Fibroblast of skin of left biceps (primary cell): ENCODE measurements around the gene SNCAIP.

Experiments
- DNase-seq, 2 experiments: peaks; one replicate each; pipeline ENCODE4 v3.0.0-alpha.2; 2013; ENCODE audit warnings: low read depth in 2 of 2

Gene SNCAIP

DNA sequence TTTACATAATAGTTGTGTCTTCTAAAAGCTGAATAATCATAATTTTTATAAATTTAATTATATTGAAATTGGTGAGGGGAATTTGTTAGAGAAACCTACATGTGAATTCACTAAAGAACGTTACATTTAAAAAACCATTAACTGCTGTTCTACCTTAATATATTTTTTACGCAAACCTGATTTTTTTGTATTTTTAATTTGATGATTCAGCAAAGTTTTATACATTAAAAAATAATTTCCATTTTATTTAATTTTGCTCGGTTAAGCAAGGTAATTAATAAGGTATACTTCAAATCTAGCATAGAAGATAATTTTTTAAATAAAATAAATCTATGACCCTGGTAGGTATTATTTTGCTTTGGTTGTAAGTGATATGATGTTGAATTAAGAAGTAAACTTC, 114.3 kb downstream of the SNCAIP start:
- DNase-seq: no peak

DNA sequence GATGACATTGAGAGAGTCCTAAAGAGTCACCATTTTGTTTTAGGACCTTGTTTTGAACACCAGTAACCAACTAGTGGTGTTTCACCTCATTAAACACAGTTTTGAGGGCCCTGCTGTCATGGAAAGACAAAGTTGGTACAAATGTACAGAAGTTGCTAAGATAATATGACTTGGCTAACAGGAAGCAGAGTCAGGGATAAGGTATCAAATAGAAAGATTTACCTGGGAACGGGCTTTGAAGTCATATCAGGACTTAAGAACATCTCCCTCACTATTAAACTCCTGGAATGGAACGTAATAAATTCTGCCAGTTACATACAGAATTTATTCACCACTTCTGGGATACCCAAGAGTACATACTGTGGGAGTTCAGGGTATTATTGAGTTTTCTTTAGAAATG, 115.6 kb downstream of the SNCAIP start:
- no peak for DNase-seq

DNA sequence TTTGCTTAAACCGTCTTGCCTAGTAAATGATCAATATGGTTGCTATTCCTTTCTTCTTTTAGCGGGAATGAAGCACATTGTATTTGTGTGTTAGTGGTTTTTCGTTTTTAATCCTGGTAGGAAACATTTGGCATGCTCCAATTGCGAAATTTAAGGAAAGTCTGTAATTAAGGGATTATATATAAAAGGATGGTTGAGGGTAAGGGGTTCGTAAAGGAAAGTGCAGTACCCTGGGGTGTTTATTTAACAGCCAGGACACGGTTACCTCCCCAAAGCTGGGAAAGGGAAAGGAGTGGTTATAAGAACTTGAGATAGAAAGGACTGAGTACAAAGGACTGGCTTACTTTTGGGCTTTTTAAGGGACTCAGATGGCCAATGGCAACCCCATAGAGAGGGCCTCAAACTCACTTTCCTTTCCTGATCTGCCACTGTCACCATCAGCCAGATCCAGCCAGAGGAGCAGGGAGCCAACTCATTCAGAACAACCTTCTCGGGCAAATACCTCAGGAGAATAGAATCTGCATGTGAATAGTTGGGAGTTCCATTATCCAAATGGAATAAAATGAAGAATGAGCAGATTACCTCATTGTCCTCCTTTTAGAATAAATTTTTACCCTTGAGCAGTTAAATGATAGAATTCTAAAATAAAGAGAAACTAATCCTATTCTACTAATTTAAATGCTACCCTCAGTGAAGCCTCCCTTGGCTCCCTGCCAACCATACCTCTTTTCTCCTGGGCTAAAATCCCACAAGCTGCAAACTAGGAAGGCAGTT, 117.7 kb downstream of the SNCAIP start:
- DNase-seq: no peak

GRCh38 chr5:122430319-122430586, 118.2 kb downstream of the SNCAIP start:
- DNase-seq: no peak

GRCh38 chr5:122431298-122431697, 119.3 kb downstream of the SNCAIP start:
- no peak for DNase-seq

DNA sequence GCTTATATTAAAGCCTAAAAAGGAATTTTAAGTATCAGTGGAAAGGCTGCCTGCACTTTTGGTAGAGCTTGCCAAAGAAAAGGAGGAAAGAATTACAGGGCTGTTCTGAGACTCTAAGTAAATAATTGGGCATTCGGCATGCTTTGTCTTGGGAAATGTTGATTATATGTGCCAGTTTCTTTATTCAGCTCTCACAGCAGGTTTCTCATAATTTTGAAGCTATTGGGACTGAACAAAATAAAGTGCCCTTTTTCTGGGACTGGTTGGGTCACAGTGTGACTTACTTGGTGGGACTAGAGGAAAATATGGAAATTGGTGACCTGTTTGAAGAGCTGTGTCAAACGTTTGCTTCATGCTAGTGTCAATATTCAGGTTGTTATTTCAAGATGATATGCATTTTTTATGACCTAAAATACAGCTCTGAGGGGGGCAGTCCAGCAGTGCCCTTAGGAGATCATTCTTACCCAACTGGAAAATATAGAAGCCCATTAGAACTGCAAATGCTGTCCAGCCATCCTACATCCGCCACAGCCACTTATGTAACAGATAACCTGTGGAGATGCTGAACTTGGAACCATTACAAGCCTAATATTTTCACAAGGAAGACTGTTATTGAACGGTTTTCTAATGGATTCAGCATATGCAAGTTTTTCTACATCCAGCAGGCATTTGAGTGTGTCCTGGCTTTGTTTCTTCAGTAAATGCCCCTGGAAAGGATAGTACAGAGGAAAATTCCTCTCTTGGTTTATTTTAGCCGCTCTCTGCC, 122.4 kb downstream of the SNCAIP start:
- DNase-seq: no peak

DNA sequence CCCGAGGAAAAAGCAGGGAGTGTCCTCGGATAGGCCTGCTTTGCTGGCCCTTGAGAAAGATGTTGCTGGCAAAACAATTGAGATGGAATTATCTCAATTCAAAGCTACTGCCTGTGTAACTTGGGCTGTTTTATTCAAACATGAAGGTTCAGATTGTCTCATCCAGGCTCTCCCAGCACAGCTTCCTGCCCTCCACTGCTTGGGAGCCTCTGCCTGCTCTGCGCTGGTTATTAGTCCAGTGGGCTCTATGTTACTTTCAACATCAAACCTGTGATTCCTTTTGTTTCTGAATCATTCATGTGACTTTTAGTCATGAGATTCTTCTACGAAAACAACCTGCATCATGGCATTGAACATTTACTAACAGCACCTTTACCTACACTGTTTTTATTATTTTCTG, 123.2 kb downstream of the SNCAIP start:
- DNase-seq: no peak

- no peak for DNase-seq
These were observed 123.7 kb downstream of the SNCAIP start for GRCh38 chr5:122435761-122436160.

GRCh38 chr5:122436615-122437014, 124.6 kb downstream of the SNCAIP start:
- no peak for DNase-seq

DNA sequence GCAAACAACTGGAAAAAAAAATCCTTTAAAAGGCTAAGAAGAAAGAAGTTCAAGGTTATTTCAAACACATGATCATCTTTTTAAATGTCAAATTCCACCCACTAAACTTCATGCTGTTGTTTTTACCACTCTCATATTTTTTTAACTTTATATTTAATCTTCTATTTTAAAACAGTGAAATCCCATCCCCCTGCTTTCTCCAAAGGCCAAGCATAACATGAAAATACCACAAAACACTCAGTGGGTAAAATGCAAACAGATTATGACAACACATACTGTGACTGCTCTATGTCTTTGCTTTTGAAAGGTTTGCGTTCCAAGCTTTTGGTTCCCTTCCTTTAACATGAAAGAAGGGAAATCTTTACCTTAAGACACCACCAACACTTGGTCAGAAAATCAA, 127.6 kb downstream of the SNCAIP start:
- DNase-seq: no peak

DNA sequence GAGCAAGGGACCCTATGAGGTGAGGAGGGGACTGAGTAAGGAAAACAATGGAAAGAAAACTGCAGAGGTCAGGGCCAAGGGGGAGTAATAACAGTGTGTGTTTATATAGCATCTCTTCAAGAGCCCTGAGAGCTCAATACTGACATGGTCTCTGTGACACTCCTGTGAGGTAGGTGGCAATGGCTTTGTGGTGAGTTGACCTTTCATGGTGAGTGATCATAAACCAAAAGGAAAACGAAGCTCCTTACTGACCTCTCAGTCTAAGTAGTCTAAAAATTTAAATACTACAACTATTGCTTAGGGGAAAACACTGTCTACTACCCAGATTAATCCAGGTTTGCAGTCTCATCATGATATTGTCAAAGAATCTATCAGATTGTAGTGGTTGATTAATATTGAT, 130.9 kb downstream of the SNCAIP start:
- no peak for DNase-seq

DNA sequence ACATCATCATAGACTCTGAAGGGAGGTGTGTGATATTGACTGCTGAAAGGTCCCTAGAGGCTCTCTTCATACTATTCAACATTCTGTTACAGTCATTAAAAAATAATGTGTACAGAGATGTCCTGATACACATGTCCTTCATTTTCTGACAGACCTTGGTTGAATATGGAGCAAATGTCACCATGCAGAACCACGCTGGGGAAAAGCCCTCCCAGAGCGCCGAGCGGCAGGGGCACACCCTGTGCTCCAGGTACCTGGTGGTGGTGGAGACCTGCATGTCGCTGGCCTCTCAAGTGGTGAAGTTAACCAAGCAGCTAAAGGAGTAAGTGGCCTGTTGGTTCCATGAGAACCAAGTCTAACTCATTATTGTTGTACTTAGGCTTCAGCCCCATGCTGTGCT, 132.4 kb downstream of the SNCAIP start:
- DNase-seq: no peak

DNA sequence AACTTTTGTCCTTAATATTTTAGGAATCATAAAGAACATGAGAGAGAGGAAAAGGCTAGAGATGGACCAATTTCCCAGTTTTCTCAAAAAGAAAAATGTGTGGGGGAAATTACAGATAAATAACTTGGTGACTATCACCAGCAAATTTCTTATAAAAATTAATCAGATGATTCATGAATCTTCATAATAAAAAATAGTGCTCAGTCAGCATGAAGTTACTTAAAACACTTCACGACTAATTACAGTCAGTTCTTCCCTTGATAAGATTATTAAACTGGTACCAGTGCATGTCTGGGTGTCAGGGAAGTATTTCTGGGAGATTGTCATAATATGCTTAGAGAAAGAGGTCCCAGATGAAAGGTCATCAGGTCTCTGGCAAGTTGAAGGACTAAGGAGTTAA, 133.0 kb downstream of the SNCAIP start:
- no peak for DNase-seq

DNA sequence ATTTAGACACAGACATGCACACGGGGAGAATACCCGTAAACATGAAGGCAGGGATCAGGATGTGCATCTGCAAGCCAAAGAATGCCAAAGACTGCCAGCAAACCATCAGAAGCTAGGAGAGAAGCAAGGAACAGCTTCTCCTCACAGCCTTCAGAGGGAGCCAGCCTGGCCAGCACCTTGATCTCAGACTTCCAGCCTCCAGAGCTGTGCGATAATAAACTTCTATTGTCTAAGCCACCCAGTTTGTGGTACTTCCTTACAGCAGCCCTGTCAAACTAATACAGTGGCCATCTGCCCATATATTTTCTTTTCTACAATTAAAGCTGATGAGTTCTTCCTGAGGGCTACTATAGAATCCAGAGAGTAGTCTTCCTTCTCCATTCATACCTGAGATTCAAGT, 135.0 kb downstream of the SNCAIP start:
- DNase-seq: no peak

DNA sequence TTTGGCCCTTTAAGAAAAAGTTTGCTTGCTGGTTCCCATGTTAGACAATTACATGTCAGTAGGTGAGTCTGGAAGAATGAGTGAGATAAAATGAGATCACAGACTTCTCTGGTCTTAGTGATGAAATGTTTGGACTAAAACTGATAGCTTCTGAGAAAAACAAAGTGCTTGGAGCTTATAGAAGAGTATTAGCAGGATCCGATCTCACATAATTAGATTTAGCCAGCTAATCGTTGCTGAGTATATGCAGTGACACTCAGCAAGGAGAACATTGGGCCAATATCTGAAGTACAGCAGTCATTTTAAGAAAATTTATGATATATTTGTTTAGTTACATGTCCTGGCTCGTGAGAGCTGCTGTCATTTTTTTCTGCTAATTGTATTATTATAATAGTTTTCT, 135.8 kb downstream of the SNCAIP start:
- DNase-seq: no peak

DNA sequence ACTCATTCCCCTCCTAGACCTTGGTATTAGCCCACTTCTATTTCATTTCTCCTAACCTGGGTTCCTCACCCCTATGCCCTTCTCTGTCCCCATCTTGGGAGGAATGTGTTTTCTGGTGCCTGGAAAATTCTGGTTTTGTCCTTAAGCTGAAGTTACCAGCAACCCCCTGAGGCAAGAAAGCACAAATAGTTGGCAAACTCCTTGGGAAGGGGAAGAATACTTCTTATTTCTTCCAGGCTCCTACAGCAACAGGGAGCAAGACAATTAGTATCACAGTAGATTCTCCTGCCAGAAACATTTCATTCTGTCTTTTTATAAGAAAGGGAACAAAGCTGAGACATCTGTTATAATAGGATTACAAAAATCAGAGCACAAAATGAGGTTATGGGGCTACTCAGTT, 142.5 kb downstream of the SNCAIP start:
- DNase-seq: no peak

GRCh38 chr5:122455939-122456338, 143.9 kb downstream of the SNCAIP start:
- DNase-seq: no peak

DNA sequence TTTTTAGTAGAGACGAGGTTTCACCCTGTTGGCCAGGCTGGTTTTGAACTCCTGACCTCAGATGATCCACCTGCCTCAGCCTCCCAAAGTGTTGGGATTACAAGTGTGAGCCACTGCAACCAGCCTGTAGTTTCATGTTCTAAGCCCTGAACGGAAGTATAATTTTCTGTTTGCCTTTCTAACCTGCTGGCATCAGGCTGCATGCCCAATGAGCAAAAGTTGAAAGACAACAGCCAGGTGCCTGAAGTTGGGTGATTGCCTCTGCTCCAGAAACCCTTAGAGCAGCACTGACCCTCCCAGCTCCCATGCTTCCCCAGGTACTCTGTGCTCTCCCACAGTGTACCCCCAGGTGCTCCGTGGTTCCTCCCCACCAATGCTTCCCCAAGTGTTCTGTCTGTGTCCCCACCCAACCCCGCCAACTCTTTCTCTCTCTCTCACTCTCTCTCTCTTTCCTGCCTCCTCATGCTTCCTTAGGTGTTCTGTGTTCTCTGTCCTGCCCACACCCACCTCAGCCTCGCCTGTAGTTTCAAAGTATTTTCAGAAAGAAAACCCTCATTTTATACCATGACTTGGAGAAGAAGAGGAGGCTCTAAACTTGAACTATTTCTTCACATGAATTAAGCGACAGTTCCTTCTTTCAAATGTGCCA, 145.3 kb downstream of the SNCAIP start:
- no peak for DNase-seq

DNA sequence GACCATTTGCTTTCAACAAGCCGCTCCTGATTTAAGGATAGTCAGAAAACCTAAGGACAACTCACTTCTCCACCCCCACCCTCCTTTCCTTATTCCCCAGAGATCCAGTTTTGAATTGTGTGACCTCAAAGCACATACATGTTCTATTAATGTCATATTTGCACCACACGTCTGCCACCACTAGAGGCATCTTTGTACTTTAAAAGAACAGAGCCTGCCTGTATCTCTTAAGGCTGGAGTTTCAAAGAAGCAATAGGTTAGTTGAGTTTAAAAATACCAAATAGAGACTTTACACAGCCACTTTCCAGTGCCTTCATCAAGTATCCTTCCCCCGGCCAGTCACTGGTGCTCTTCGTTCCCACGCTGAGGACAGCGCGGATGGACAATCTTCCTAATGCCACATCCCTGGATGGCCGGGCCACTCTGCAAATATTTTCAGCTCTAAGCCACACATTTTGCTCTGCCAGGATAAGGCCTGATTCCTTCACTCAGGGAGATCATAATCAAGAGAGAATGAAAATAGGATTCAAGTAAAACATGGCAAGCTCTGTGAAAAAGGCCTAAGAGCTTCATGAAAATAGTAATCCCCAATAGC, 146.3 kb downstream of the SNCAIP start:
- DNase-seq: no peak

GRCh38 chr5:122462486-122462885, 150.4 kb downstream of the SNCAIP start:
- DNase-seq: no peak

DNA sequence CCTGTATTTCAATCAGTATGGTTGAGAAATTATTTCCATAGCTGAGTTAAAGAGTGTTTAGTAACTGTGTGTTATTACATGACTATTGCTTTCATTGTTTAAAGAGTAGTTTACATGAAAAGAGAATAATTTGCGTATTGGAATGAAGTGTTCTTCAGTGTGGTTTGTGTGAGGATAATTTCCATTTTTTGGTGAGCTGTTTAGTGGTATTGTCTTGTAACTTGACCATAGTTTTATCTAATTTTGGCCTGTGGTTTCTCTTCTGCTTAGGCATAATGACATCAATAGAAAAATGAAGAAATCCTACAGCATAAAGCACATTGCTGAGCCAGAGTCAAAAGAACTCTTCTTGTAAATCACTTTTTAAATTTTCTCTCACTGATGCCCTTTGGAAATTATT, 151.2 kb downstream of the SNCAIP start:
- DNase-seq: peak; percentile 32 to 35

DNA sequence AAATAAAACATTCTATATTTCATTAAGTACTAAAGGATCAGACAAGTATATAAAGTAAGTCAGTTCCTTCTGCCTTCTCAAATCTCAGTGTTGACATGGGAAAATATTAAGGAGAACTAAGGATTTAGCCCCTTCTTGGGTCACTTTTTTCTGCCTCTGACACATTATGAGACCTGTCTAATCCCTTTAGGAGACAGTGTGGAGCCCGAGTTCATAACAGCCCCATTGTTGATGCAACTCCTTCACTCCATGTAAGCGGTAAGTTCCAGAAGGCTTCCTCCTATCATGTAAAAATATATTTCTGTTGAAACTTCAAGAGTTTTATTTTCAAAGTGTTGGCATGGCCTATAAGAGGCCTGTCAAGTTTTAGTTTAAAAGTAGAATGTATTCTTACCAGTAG, 152.2 kb downstream of the SNCAIP start:
- no peak for DNase-seq
